NCI-H1048 (cell line): ENCODE results near the gene DPP8.
"Not testable (repeated sequence)": the region's sequence is repeated elsewhere in the genome, so short reads cannot be mapped to it uniquely, and the experiment has no call there.

Experiments used
- DNase-seq: peaks from one replicate; lab custom pipeline; 2025; lab: John Stamatoyannopoulos, UW

Gene DPP8

GRCh38 chr15:65524226-65524625 lies 6.7 kb upstream of the DPP8 start:
- no peak for DNase-seq

GRCh38 chr15:65521350-65521749 lies 3.9 kb upstream of the DPP8 start:
- no peak for DNase-seq

- DNase-seq, result no peak
Observed at GRCh38 chr15:65518633-65519285, 1.3 kb upstream of the DPP8 start.

- no peak for DNase-seq
Observed at GRCh38 chr15:65517866-65518207, 348 bp upstream of the DPP8 start.

GRCh38 chr15:65512807-65513416 lies 4.6 kb downstream of the DPP8 start:
- DNase-seq, result no peak

- DNase-seq, result no peak
Observed at GRCh38 chr15:65512189-65512588, 5.3 kb downstream of the DPP8 start.

GRCh38 chr15:65509321-65509720 lies 8.2 kb downstream of the DPP8 start:
- no peak for DNase-seq

- DNase-seq, result no peak
Observed at GRCh38 chr15:65494076-65494475, 23.4 kb downstream of the DPP8 start.

GRCh38 chr15:65484876-65485275 lies 32.6 kb downstream of the DPP8 start:
- DNase-seq, result no peak

GRCh38 chr15:65476903-65477302 lies 40.6 kb downstream of the DPP8 start:
- no peak for DNase-seq

GRCh38 chr15:65470866-65471265 lies 46.6 kb downstream of the DPP8 start:
- DNase-seq, result no peak

GRCh38 chr15:65468229-65468909 lies 49.1 kb downstream of the DPP8 start:
- no peak for DNase-seq

- no peak for DNase-seq
Observed at GRCh38 chr15:65466901-65467300, 50.6 kb downstream of the DPP8 start.

- DNase-seq, result not testable (repeated sequence)
Observed at GRCh38 chr15:65463096-65463495, 54.4 kb downstream of the DPP8 start.

GRCh38 chr15:65460741-65461347 lies 56.6 kb downstream of the DPP8 start:
- DNase-seq, result no peak

- not testable (repeated sequence) for DNase-seq
Observed at GRCh38 chr15:65455256-65455655, 62.2 kb downstream of the DPP8 start.

GRCh38 chr15:65451989-65452388 lies 65.5 kb downstream of the DPP8 start:
- DNase-seq, result no peak

- no peak for DNase-seq
Observed at GRCh38 chr15:65450556-65450955, 66.9 kb downstream of the DPP8 start.

- DNase-seq, result no peak
Observed at GRCh38 chr15:65447145-65447544, 70.3 kb downstream of the DPP8 start.

- no peak for DNase-seq
Observed at GRCh38 chr15:65434201-65434600, 83.3 kb downstream of the DPP8 start.

GRCh38 chr15:65431731-65432130 lies 85.8 kb downstream of the DPP8 start:
- DNase-seq, result no peak

- DNase-seq, result no peak
Observed at GRCh38 chr15:65426216-65426853, 91.2 kb downstream of the DPP8 start.

GRCh38 chr15:65424683-65425082 lies 92.8 kb downstream of the DPP8 start:
- DNase-seq, result no peak
